Lower leg skin (tissue), 4 donors: ENCODE measurements around the gene NTHL1. TPM values are rescaled to one million over a fixed set of nuclear protein-coding genes. Genes with fewer than 3 reads are reported as not detected.

ENCODE experiments used
- DNase-seq, 2 donors: peaks; one replicate each; pipeline ENCODE4 v3.0.0-alpha.2; 2019; ENCODE audit warnings: low spot score in 2 of 2
- H3K4me3 ChIP-seq: fragments of 200-600 bp; sonication (generic); 2 replicates; pipeline ENCODE4 v1.5.1; 2017; ENCODE audit warnings: mild to moderate bottlenecking, low read depth; ENCODE audit not compliant: poor library complexity, severe bottlenecking
- POLR2A ChIP-seq, 2 donors: fragments of 450-650 bp; IDR thresholded peaks; one replicate each; pipeline ENCODE4 v1.6.1; 2016 to 2017; ENCODE audit warnings: antibody characterized with exemption in 2 of 2, mild to moderate bottlenecking in 1 of 2, moderate library complexity in 1 of 2
- WGBS, 2 donors: methylation state at CpG; one replicate each; pipeline ENCODE4 v1.1.5; 2018; 5-methylcytosine and 5-hydroxymethylcytosine counted together
- intact Hi-C: fragments of 100-400 bp; cut with DNase I; formaldehyde crosslinking; loops from one replicate; pipeline ENCODE4 v1.15.0; 2023; ENCODE audit warnings: low total_unique reads
- total RNA-seq, 4 donors: library from RNA; depleted of rRNA; stranded (reverse); fragments of >200 nt; gene quantifications; one replicate each; pipeline ENCODE4 v1.1.0, GENCODE V29; 2016
- TF ChIP-seq, protein P1 (sequence below), 3 donors: fragments of 450-650 bp; IDR thresholded peaks; one replicate each; pipeline ENCODE4 v1.5.1; 2016; ENCODE audit warnings: antibody characterized with exemption in 3 of 3, mild to moderate bottlenecking in 3 of 3, moderate library complexity in 2 of 3

NTHL1 gene
- total RNA-seq, 4 donors from 2014 or later, result 5.8 to 29.9 (median 21.5) TPM

DNA sequence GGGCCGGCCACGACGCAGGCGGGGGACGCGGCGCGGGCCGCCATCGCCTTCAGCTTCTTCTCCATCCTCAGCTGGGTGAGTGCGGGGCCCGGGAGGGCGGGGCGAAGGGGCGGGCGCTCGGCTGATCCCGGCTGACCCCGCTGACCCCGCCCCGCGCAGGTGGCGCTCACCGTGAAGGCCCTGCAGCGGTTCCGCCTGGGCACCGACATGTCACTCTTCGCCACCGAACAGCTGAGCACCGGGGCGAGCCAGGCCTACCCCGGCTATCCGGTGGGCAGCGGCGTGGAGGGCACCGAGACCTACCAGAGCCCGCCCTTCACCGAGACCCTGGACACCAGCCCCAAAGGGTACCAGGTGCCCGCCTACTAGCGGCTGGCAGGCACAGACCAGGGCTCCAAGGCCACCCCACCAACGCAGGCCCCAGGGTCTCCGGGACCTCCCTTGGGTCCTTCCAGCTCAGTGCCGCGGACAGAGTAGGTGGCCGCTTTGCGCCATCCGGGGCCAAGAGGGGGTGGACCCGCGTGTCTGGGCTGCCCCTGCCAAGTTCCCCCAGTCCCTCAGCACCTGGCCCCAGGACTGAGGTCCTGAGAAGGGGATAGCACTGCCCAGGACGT is 54.8 kb downstream of the NTHL1 start:
- DNase-seq, result no peak
- TF ChIP-seq, protein P1, sequence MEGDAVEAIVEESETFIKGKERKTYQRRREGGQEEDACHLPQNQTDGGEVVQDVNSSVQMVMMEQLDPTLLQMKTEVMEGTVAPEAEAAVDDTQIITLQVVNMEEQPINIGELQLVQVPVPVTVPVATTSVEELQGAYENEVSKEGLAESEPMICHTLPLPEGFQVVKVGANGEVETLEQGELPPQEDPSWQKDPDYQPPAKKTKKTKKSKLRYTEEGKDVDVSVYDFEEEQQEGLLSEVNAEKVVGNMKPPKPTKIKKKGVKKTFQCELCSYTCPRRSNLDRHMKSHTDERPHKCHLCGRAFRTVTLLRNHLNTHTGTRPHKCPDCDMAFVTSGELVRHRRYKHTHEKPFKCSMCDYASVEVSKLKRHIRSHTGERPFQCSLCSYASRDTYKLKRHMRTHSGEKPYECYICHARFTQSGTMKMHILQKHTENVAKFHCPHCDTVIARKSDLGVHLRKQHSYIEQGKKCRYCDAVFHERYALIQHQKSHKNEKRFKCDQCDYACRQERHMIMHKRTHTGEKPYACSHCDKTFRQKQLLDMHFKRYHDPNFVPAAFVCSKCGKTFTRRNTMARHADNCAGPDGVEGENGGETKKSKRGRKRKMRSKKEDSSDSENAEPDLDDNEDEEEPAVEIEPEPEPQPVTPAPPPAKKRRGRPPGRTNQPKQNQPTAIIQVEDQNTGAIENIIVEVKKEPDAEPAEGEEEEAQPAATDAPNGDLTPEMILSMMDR (IDR thresholded peaks at IDR 0.05), result no peak
- no peak for TF ChIP-seq POLR2A (IDR thresholded peaks at IDR 0.05)
- WGBS, 2 donors, result 50 to 81% methylated on average over 18 to 42 of the region's 50 CpGs
- no peak overlapping the region for H3K4me3 ChIP-seq
- intact Hi-C loops, result no loop called here

DNA sequence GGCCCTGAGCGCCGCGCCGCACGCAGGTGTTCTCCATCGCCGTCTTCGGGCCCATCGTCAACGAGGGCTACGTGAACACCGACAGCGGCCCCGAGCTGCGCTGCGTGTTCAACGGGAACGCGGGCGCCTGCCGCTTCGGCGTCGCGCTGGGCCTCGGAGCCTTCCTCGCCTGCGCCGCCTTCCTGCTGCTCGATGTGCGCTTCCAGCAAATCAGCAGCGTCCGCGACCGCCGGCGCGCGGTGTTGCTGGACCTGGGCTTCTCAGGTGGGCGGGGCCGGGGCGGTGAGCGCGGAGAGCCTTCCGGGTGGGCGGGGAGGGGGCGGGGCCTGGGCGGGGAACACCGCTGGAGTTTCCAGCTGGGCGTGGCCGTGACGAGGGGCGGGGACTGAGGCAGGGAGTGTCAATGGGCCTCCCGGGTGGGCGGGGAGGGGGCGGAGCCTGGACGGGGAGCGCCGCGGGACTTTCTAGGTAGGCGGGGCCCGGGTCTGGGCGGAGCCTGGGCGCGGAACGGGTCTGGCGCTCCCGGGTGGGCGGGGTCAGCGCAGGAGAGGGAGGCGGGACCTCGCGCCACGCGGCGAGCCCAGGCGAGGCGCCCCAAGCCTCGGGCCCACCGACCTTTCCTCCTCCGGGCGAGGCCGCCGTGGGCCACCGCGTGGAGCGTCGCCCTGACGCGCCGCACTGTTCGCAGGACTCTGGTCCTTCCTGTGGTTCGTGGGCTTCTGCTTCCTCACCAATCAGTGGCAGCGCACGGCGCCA is 55.5 kb downstream of the NTHL1 start:
- 0 to 21% methylated on average over 18 to 39 of the region's 96 CpGs for WGBS, 2 donors
- intact Hi-C loops, result no loop called here
- H3K4me3 ChIP-seq, result no peak overlapping the region
- DNase-seq, result peak; percentile 92 to 98
- TF ChIP-seq, protein P1 (IDR thresholded peaks at IDR 0.05), result no peak
- no peak for TF ChIP-seq POLR2A (IDR thresholded peaks at IDR 0.05)

DNA sequence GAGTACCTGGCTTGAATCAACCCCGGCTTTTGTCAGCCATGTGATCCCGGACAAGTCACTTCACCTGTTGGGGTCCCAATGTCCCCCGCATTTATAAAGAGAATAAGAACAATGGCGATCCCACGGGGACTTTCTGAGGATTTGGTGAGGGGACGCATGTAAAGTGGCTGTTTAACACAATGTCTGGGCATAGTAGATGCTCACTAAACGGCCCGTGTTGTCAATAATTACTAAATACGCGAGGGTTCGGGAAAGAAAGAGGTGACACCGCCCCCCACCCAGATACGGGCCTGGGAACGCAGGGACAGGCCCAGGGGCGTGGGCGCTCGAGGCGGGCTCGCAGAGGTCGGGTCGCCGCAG is 56.1 kb downstream of the NTHL1 start:
- DNase-seq, result no peak
- WGBS, 2 donors, result 10 to 18% methylated on average over 15 to 20 of the region's 22 CpGs
- intact Hi-C loops, result no loop called here
- TF ChIP-seq, protein P1 (IDR thresholded peaks at IDR 0.05), result no peak
- TF ChIP-seq POLR2A (IDR thresholded peaks at IDR 0.05), result no peak
- no peak overlapping the region for H3K4me3 ChIP-seq

DNA sequence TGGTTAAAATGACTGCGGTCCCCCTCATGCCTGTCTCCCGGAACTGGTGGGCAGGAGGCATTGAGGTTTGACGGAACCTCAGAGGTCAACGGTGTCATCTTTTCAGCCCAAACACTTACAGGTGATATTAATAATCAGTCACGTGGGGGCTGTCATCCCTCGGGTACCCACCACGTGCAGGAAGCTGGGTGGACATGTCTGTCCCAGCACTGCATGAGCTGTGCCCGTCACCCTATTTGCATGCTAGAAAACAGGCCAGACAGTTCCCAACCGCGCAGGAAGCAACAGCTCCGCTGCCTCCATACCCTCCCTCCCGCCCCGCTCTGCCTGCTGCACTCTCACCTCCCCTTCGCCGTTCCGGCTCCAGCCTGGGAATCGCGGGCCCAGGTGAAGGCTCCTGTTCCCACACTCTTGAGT is 56.5 kb downstream of the NTHL1 start:
- intact Hi-C loops, result no loop called here
- no peak for TF ChIP-seq POLR2A (IDR thresholded peaks at IDR 0.05)
- TF ChIP-seq, protein P1 (IDR thresholded peaks at IDR 0.05), result no peak
- 3 to 6% methylated on average over 12 to 18 of the region's 18 CpGs for WGBS, 2 donors
- DNase-seq, result no peak
- no peak overlapping the region for H3K4me3 ChIP-seq

DNA sequence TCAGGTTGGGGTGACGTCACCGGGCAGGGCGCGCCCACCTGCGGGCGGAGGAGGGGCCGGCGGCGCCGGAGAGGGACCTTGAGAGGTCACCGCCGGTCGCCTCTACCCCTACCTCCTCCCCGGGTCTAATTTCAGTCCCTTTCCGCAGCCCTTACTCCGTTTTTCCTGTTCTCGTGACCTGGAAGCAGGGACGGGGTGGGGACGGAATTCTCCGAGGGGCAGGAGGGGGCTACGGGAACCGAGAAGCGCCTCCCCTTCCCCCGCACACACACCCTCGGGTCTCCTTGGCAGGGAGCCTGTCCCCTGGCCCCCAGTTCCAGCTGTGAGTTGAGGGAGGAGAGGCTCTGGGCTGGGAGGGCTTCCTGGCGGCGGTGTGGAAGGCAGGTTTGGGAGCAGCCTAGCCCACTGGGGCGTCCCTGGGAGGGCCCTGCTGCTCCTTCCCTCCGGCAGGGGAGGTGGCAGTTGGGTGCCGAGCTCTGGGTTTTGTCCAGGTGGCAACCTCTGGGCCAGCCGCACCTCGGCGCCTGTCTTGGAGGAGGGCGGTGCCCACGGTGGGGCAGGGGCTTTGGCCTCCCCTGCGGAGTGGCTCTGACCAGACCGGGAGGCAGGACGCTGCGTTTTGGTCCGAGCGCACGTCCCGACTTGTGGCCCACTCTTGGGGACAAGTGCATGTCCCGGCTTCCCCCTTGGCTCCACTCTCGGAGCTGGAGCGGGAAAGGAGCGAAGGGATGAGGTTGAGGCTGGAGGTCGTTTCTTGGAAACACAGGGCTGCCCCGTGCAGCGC is 57.1 kb downstream of the NTHL1 start:
- intact Hi-C loops, result no loop called here
- TF ChIP-seq, protein P1 (IDR thresholded peaks at IDR 0.05), result no peak
- no peak for TF ChIP-seq POLR2A (IDR thresholded peaks at IDR 0.05)
- H3K4me3 ChIP-seq, result no peak overlapping the region
- no peak for DNase-seq
- WGBS, 2 donors, result 1 to 4% methylated on average over 42 to 43 of the region's 50 CpGs
